AG09319 (cell line): ENCODE results near the gene DNAH12.

ENCODE experiments used
- DNase-seq: peaks from one replicate; pipeline ENCODE4 v3.0.0-alpha.2; 2010; ENCODE audit warnings: low read depth; ENCODE audit errors: extremely low read depth
- CTCF ChIP-seq: IDR thresholded peaks from 2 replicates; pipeline ENCODE4 v1.5.1; 2011; ENCODE audit warnings: low read depth, mild to moderate bottlenecking, inconsistent platforms, low read length, moderate library complexity

The DNAH12 gene

GRCh38 chr3:57556459-57557084 lies 12.4 kb upstream of the DNAH12 start:
- no peak for DNase-seq
- no peak for TF ChIP-seq CTCF

GRCh38 chr3:57555738-57556458 lies 11.8 kb upstream of the DNAH12 start, which contains the start of gene PDE12:
TSS of gene PDE12 (plus strand) at chr3:57556274. CDS start at chr3:57556380, 106 bp downstream.
- peak; percentile 65 for DNase-seq
- no peak for TF ChIP-seq CTCF

GRCh38 chr3:57555306-57555705 lies 11.2 kb upstream of the DNAH12 start:
- no peak for TF ChIP-seq CTCF
- no peak for DNase-seq

- no peak for DNase-seq
- TF ChIP-seq CTCF: no peak
Observed at GRCh38 chr3:57546616-57547015, 2.5 kb upstream of the DNAH12 start.

- no peak for TF ChIP-seq CTCF
- DNase-seq: no peak
Observed at GRCh38 chr3:57545636-57546268, 1.6 kb upstream of the DNAH12 start.

- no peak for TF ChIP-seq CTCF
- no peak for DNase-seq
Observed at GRCh38 chr3:57538465-57538864, 5.7 kb downstream of the DNAH12 start.

- TF ChIP-seq CTCF: no peak
- DNase-seq: no peak
Observed at GRCh38 chr3:57530071-57530608, 14.0 kb downstream of the DNAH12 start.
